Uterus (tissue), 2 donors: ENCODE data around the gene RHOT1.

Experiments used
- CTCF ChIP-seq, 4 experiments: fragments of 200-600 bp in 2 of 4; fragments of 450-650 bp in 2 of 4; sonication (generic) in 2 of 4; IDR thresholded peaks; one replicate each; pipeline ENCODE4 v1.5.1; 2016 to 2019; ENCODE audit warnings: antibody characterized with exemption in 4 of 4, mild to moderate bottlenecking in 2 of 4, moderate library complexity in 1 of 4
- POLR2A ChIP-seq, 2 donors: fragments of 450-650 bp; IDR thresholded peaks; one replicate each; pipeline ENCODE4 v1.6.1; 2016; ENCODE audit warnings: antibody characterized with exemption in 2 of 2, mild to moderate bottlenecking in 1 of 2, moderate library complexity in 1 of 2

GRCh38 chr17:32156656-32157055 lies 14.4 kb downstream of the RHOT1 start:
- no peak for TF ChIP-seq CTCF (IDR thresholded peaks at IDR 0.05)
- no peak for TF ChIP-seq POLR2A (IDR thresholded peaks at IDR 0.05)
